ENCODE measurements around the gene TMEM125.

The TMEM125 gene

DNA sequence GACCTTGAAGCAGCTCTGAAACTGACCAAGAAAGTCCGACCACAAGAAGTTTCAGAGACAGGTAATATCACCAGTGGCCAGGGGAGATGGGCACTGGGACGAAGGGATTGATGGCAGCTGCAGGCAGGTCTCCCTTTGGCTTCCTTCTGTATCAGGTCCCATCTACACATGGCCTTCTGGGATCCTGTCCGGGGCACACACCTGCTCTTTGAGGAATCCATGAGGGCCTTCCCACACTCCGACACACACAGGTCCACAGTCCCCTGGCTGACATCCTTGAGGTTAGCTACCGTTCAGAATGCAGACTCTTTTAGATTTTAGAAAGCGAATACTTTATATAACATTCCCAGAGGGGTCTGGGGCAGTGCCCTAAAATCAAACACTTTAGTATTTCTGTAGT lies 26.5 kb upstream of the TMEM125 start:
- no peaks in the 10 kb centered on the region for H3K36me3 ChIP-seq (ENCODE audit: insufficient read depth, low read length)
- H3K79me2 ChIP-seq (ENCODE audit: insufficient read depth, low read length), result no peaks in the 10 kb centered on the region
- H2AFZ ChIP-seq (ENCODE audit: low read length), result no peak overlapping the region
- H3K9me2 ChIP-seq (ENCODE audit: low read depth, low read length), result no peaks in the 10 kb centered on the region
- H3K9me3 ChIP-seq (ENCODE audit: low read length), result peaks cover 2% of the 10 kb centered on the region; the same call in 1 of the 2 replicates
- H4K20me1 ChIP-seq (ENCODE audit: insufficient read depth, low read length), result no peaks in the 10 kb centered on the region
- H3K4me1 ChIP-seq (ENCODE audit: insufficient read depth, low read length, severe bottlenecking), result no peaks in the 10 kb centered on the region
- H3K27ac ChIP-seq (ENCODE audit: low read depth, low read length, poor library complexity, severe bottlenecking), result no peak overlapping the region
- no peaks in the 10 kb centered on the region for H3F3A ChIP-seq (ENCODE audit: insufficient read depth, low read length)
- no peak overlapping the region for H3K9ac ChIP-seq (ENCODE audit: low read length)
- H3K4me3 ChIP-seq (ENCODE audit: low read depth, low read length, poor library complexity, severe bottlenecking), result no peak overlapping the region
- no peaks in the 10 kb centered on the region for H3K27me3 ChIP-seq (ENCODE audit: insufficient read depth, low read length)
- no peak overlapping the region for H3K4me2 ChIP-seq (ENCODE audit: low read length)
- TF ChIP-seq EZH2 (IDR thresholded peaks at IDR 0.05; ENCODE audit: borderline replicate concordance, low read length), result no peak
- TF ChIP-seq, protein P1, sequence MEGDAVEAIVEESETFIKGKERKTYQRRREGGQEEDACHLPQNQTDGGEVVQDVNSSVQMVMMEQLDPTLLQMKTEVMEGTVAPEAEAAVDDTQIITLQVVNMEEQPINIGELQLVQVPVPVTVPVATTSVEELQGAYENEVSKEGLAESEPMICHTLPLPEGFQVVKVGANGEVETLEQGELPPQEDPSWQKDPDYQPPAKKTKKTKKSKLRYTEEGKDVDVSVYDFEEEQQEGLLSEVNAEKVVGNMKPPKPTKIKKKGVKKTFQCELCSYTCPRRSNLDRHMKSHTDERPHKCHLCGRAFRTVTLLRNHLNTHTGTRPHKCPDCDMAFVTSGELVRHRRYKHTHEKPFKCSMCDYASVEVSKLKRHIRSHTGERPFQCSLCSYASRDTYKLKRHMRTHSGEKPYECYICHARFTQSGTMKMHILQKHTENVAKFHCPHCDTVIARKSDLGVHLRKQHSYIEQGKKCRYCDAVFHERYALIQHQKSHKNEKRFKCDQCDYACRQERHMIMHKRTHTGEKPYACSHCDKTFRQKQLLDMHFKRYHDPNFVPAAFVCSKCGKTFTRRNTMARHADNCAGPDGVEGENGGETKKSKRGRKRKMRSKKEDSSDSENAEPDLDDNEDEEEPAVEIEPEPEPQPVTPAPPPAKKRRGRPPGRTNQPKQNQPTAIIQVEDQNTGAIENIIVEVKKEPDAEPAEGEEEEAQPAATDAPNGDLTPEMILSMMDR (IDR thresholded peaks at IDR 0.05; ENCODE audit: low read length), result no peak

DNA sequence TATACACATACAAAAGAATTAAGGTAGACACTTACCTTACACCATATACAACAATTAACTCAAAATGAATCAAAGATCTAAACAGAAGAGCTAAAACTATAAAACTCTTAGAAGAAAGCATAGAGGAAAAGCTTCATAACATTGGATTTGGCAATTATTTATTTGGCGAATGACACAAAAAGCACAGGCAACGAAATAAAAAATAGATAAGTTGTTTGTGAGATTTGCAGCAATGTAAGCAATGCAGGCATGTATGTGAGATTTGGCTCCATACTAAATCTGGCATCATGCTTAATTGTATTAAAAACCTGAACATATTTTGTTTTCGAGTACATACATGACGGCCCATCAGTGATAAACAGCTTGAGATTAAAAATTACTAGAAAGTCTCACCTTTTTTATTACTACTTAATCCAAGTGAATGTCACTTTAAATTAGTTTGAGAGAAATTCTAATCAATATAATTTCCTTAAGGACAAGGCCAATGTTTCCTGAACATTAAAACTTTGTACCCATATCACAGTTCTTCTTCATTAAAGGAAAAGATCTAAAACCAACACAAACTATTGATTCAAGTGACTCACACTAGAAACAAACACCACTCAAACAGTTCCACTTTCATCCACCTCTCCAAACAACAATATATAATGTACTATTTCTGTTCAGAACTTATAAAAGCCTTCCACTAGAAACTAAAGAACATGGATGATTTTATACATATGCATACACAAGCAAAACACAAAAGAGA lies 23.1 kb upstream of the TMEM125 start:
- Histone ChIP-seq H3K27ac (ENCODE audit: low read depth, low read length, poor library complexity, severe bottlenecking) (no peak overlapping the region), H3K27me3 (ENCODE audit: insufficient read depth, low read length) (no peaks in the 10 kb centered on the region), H3F3A (ENCODE audit: insufficient read depth, low read length) (no peaks in the 10 kb centered on the region), H3K36me3 (ENCODE audit: insufficient read depth, low read length) (no peaks in the 10 kb centered on the region), H3K4me1 (ENCODE audit: insufficient read depth, low read length, severe bottlenecking) (no peaks in the 10 kb centered on the region), H3K9ac (ENCODE audit: low read length) (no peak overlapping the region), H3K9me2 (ENCODE audit: low read depth, low read length) (no peaks in the 10 kb centered on the region), H3K79me2 (ENCODE audit: insufficient read depth, low read length) (no peaks in the 10 kb centered on the region), H3K4me3 (ENCODE audit: low read depth, low read length, poor library complexity, severe bottlenecking) (no peak overlapping the region), H2AFZ (ENCODE audit: low read length) (no peak overlapping the region), H3K9me3 (ENCODE audit: low read length) (peaks cover 2% of the 10 kb centered on the region; the same call in 1 of the 2 replicates), H3K4me2 (ENCODE audit: low read length) (no peak overlapping the region), H4K20me1 (ENCODE audit: insufficient read depth, low read length) (no peaks in the 10 kb centered on the region)
- TF ChIP-seq EZH2 (IDR thresholded peaks at IDR 0.05; ENCODE audit: borderline replicate concordance, low read length), result no peak
- TF ChIP-seq, protein P1 (IDR thresholded peaks at IDR 0.05; ENCODE audit: low read length), result no peak

DNA sequence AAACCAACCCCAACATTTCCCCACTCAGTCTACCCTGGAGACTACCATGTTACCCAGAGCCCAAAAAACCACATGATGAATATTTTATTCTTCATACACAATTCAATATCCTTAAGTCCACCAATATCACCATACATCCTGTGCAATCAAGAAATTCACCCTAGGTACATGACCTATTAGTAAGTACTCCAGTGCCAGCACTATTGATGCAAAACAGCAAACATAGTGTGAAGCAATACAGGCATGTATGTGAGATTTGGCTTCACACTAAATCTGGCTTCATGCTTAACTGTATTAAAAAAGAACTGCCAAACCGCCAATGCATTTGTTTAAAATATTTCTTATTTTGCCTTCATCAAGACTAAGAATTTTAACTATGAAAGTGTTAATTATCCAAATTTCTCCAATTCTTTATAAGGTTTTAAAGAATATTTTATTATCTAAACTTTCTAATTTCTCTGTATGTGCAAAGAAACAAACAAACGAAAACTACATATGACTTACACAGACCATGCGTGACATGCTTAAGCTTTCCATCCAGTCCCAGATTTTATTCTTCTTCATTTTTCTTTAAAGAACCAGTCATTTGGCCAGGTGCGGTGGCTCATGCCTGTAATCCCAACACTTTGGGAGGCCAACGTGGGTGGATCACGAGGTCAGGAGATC lies 22.4 kb upstream of the TMEM125 start:
- H3K4me2 ChIP-seq (ENCODE audit: low read length), result no peak overlapping the region
- no peaks in the 10 kb centered on the region for H3K9me2 ChIP-seq (ENCODE audit: low read depth, low read length)
- H3F3A ChIP-seq (ENCODE audit: insufficient read depth, low read length), result no peaks in the 10 kb centered on the region
- no peak overlapping the region for H2AFZ ChIP-seq (ENCODE audit: low read length)
- H3K27ac ChIP-seq (ENCODE audit: low read depth, low read length, poor library complexity, severe bottlenecking), result no peak overlapping the region
- no peaks in the 10 kb centered on the region for H4K20me1 ChIP-seq (ENCODE audit: insufficient read depth, low read length)
- no peaks in the 10 kb centered on the region for H3K4me1 ChIP-seq (ENCODE audit: insufficient read depth, low read length, severe bottlenecking)
- H3K4me3 ChIP-seq (ENCODE audit: low read depth, low read length, poor library complexity, severe bottlenecking), result no peak overlapping the region
- no peak for TF ChIP-seq EZH2 (IDR thresholded peaks at IDR 0.05; ENCODE audit: borderline replicate concordance, low read length)
- TF ChIP-seq, protein P1 (IDR thresholded peaks at IDR 0.05; ENCODE audit: low read length), result no peak
- no peaks in the 10 kb centered on the region for H3K27me3 ChIP-seq (ENCODE audit: insufficient read depth, low read length)
- no peaks in the 10 kb centered on the region for H3K79me2 ChIP-seq (ENCODE audit: insufficient read depth, low read length)
- no peaks in the 10 kb centered on the region for H3K36me3 ChIP-seq (ENCODE audit: insufficient read depth, low read length)
- H3K9ac ChIP-seq (ENCODE audit: low read length), result no peak overlapping the region
- peaks cover 2% of the 10 kb centered on the region; the same call in 1 of the 2 replicates for H3K9me3 ChIP-seq (ENCODE audit: low read length)

All from OCI-LY1 (cell line).